Stimulated activated CD4-positive, alpha-beta T cell treated with anti-CD3 and anti-CD28 coated beads, Interleukin-12 subunit alpha, Interleukin-12 subunit beta, amount 100 ng/mL, for 24 hours (primary cell): ENCODE measurements around the gene CDKN2D.
"Not testable (repeated sequence)": the region's sequence is repeated elsewhere in the genome, so short reads cannot be mapped to it uniquely, and the experiment has no call there.

ENCODE experiments used
- DNase-seq, 2 experiments: peaks; one replicate each; pipeline ENCODE4 v3.0.0-alpha.2; 2020; ENCODE audit warnings: low read depth in 2 of 2

The CDKN2D gene

DNA sequence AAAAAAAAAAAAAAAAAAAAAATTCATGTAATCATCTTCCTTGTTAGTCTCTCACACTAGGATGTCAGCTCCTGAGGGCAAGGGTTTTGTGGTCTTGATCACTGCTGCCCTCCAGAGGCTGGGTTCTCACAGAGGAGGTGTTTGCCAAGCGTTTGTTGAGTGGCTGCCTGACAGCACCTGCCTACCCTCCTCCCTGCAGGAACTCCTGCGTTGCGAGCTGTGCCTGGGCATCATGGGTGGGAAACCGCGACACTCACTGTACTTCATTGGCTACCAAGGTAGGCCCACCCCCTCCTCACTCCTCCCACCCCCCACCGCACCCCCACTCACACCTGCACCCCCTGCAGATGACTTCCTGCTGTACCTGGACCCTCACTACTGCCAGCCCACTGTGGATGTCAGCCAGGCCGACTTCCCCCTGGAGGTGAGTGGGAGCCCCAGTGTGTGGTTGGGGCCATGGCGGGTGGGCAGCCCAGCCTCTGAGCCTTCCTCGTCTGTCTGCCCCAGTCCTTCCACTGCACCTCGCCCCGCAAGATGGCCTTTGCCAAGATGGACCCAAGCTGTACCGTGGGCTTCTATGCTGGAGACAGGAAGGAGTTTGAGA is 17.0 kb downstream of the CDKN2D start:
- no peak for DNase-seq

DNA sequence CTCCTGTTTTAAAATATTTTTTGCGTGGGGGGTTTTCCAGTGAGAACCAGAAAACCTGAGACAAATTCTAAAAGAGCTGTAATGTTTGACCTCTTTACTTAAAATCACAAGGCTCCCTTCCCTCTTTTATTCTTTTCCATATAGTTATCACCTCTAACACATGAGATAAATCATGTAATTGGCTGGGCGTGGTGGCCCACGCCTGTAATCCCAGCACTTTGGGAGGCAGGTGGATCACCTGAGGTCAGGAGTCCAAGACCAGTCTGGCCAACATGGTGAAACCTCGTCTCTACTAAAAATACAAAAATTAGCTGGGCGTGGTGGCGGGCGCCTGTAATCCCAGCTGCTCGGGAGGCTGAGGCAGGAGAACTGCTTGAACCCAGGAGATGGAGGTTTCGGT is 17.8 kb downstream of the CDKN2D start:
- not testable (repeated sequence) for DNase-seq

DNA sequence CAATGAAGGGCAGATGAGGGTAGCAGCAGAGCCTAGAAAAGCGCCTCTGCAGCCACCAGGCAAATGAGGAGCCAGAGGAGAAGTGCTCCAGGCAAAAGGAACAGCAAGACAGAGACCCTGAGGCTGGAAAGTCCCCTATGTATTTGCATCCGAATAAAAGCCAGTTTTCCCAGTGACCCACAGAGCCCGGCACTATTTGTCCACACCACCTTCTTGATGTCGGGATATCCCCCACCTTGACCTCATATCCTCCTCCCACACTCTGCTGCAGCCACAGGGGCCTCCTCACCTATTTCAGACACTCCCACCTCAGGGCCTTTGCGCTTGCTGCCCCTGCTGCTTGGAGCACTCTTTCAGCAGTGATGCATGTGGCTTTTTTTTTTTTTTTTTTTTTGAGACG is 18.4 kb downstream of the CDKN2D start:
- no peak for DNase-seq

DNA sequence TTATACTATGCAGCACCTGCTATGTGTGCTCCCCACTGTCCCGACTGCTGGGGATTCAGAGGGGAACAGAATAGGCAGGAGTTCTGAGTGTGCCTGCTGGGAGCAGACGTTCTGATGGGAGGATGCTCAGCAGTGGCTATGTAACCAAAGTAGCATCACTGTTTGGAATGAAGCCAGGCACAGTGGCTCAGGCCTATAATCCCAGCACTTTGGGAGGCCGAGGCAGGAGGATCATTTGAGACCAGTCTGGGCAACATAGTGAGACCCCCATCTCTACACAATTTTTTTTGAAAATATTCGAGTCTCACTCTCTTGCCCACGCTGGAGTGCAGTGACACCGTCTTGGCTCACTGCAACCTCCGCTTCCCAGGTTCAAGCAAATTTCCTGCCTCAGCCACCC is 19.0 kb downstream of the CDKN2D start:
- no peak for DNase-seq

DNA sequence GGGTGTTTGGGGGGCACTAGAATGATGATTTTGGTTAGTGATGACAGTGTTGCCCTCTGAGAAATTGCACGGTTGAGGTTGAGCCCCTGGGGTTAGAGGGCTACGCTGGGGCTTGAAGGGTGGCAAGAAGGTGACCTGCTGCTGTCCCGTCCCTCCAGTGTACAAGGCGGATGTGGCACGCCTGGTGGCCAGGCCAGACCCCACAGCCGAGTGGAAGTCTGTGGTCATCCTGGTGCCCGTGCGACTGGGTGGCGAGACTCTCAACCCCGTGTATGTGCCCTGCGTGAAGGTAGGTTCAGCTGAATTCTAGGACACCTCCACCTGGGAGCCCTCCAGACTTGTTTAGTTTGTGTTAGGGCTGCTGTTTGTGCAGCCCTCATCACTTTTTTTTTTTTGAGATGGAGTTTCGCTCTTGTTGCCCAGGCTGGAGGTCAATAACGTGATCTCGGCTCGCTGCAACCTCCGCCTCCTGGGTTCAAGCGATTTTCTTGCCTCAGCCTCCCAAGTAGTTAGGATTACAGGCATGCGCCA is 20.0 kb downstream of the CDKN2D start:
- no peak for DNase-seq

DNA sequence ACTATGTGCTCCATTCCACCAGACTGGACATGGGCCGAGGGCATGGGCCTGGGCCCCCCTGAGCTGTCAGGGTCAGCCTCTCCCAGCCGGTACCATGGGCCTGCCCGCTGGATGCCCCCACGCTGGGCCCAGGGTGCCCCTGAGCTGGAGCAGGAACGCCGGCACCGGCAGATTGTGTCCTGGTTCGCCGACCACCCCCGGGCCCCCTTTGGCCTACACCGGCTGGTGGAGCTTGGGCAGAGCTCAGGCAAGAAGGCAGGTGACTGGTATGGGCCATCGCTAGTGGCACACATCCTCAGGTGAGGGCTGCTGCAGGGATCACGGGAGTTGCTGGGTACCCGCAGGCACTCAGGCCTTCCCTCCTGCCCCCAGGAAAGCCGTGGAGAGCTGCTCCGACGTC is 22.0 kb downstream of the CDKN2D start:
- DNase-seq = no peak

DNA sequence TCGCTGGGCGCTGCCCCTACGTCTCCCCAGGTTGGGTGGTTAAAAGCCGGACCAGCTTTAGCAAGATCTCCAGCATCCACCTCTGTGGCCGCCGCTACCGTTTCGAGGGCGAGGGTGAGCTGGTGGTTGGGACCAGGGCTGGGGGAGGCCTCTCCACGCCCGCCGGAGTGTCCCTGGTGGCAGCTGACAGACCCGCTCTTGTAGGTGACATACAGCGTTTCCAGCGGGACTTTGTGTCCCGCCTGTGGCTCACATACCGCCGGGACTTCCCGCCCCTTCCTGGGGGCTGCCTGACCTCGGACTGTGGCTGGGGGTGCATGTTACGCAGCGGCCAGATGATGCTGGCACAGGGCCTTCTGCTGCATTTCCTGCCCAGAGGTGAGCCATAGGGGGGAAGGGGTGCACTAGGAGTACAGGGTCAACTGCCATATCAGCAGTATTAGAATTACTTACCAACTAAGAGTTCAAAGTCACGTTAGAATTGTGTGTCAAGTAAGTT is 24.0 kb downstream of the CDKN2D start:
- no peak for DNase-seq

DNA sequence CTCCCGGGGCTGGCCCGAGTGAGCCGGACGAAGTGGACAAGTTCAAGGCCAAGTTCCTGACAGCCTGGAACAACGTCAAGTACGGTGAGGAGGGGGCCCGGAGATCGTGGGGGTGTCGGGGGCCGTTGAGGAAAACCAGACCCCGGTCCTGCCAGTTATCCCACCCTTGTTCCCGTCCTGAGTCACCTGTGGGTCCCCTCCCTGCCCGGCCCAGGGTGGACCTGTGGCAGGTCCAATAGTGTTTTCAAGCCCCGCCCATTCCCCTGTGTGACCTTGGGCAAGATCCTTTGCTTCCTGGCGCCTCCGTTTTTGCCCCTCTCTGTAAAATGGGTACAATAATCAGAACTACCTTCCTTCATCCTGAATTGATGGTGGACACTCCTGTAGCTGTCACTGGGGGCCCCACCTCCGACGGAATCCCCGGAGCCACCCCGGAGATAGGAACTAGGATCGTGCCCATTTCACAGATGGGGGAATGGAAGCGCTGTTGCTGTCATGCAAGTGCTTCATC is 24.5 kb downstream of the CDKN2D start:
- no peak for DNase-seq

DNA sequence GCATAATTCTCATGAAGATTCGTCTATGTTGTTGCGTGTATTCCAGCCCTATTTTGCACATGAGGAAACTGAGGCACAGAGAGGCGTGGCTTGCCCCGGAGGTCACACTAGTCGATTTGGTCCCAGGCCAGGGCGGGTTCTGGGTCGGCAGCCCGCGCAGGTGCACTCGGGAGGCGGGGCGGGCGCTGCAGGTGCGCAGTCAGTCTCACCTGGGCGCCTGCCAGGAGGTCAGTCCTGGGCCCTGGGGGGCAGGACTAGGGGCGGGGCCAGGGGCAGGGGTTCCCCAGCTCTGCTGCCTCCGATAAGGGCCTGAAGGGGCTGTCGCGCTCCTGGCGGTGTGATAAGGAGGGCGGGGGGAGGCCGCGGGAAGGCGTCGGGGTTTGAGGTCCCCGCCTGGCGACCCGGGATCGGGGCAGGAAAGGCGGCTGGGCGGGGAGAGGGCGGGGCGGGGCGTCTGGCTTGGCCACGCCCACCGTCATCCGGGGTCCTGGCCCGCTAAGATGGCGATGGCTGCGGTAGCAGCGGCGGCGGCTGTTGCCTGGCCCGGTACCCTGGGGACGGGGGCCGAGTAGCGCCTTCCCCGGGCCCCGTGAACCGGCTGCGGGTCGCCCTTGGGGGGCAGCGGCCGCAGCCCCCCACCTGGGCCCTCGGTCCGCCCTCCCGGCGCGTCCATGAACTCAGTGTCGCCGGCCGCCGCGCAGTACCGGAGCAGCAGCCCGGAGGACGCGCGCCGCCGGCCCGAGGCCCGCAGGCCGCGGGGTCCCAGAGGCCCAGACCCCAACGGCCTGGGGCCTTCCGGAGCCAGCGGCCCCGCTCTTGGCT is 25.1 kb downstream of the CDKN2D start, which contains the start of gene ATG4D:
ATG4D (plus strand) TSS at position 485 of the 822 bp plus-strand sequence; CDS start at position 672, 187 bp downstream.
- peak; percentile 63 to 72 for DNase-seq

DNA sequence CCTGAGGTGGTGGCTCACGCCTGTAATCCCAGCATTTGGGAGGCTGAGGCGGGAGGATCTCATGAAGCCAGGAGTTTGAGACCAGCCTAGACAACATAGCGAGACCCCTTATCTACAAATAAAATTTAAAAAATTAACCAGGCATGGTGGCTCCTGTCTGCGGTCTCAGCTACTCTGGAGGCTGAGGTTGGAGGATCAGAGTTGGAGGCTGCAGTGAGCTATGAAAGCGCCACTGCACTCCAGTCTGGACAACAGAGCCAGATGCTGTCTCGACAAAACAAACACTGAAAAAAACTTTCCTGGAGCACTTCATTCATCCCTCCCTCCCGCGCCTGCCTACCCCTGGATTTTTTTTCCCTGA is 25.7 kb downstream of the CDKN2D start:
- DNase-seq = no peak

DNA sequence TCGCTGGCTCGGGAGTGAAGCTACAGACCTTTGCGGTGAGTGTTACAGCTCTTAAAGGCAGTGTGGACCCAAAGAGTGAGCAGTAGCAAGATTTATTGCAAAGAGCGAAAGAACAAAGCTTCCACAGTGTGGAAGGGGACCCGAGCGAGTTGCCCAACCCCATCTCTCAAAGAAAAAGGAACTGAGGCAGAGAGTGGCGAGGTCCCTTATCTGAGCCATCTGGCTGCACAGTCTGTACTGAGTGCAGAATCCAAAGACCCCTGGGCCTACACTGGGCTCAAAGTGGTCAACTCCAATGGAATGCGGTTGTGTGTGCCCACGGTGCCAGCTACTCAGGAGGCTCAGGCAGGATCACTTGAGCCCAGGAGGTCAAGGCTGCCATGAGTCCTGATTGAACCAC is 29.8 kb downstream of the CDKN2D start:
- not testable (repeated sequence) for DNase-seq

DNA sequence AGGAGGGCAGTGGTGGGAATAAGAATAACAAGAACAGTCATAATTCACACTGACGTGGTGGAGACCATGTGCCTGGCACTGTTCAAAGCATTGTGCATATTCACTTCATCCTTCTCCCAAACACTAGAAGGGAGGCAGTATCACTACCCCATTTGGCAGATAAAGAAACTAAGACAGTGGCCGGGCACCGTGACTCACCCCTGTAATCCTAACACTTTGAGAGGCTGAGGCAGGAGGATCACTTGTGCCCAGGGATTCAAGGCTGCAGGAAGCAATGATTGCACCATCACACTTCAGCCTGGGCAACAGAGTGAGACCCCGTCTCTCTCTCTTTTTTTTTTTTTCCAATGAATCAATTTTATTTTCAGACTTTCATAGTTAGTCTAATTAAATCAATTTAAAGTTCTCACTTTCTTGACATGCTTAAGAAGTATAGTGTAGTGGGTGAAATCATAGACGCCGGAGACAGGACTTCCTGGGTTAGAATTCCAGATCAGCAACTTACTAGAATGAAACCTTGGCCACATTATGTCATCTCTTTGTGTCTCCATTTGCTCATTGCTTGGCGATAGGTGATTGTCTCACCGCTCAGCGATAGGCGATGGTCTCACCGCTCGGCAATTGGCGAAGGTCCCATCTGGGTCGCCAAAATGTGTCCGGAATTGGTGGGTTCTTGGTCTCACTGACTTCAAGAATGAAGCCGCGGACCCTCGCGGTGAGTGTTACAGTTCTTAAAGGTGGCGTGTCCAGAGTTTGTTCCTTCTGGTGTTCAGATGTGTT is 30.4 kb downstream of the CDKN2D start:
- no peak for DNase-seq

DNA sequence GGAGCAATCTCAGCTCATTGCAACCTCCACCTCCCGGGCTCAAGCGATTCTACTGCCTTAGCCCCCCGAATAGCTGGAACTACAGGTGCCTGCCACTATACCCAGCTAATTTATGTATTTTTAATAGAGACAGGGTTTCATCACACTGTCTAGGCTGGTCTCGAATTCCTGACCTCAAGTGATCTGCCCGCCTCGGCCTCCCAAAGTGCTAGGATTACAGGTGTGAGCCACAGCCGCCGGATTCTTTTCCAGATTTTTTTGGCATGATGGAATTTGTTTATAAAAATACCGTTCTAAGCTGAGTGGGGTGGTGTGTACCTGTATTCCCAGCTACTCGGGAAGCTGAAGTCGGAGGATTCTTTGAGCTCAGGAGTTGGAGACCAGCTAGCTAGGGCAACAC is 31.1 kb downstream of the CDKN2D start:
- no peak for DNase-seq

DNA sequence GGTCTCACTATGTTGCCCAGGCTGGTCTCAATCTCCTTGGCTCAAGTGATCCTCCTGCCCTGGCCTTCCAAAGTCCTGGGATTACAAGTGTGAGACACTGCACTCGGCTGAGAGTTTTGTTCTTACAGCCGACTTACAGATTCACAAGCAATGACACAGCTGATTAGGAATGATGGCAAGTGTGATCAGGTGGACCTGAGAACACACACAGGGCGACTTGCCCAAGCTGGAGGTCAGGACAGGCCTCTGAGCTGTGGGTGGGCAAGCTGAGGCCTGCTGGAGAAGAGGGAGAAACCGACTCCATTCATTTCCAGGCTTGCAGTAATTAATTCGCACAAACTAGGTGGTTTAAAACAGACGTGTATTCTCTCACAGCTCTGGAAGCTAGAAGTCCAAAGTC is 33.2 kb downstream of the CDKN2D start:
- DNase-seq = no peak

DNA sequence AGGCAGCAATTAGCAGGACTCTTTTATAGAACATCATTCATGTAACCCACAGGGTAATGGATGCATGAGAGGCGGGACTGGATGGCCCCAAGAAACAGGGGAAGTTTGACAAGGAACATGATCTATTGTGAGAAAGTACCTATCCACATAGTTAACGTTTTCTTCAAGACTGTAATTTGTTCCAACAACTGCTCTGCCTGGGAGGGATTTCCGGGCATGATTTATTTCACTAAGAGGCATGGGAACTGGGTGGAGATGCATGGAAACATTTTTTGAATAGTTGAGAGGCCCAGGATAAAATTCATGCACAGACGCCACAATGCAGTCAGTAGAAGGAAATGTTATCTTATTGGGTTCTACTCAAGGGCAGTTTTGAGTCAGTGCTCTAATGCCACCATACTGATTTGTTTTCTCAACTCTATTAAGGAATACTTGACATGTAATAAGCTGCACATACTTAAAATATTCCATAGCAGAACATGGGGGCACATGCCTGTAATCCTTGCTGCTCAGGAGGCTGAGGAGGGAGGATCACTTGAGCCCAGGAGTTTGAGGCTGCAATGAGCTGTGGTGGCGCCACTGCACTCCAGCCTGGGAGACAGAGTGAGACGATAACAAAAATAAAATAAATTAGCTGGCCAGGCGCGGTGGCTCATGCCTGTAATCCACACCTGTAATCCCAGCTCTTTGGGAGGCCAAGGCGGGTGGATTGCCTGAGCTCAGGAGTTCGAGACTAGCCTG is 35.0 kb downstream of the CDKN2D start:
- DNase-seq = no peak

DNA sequence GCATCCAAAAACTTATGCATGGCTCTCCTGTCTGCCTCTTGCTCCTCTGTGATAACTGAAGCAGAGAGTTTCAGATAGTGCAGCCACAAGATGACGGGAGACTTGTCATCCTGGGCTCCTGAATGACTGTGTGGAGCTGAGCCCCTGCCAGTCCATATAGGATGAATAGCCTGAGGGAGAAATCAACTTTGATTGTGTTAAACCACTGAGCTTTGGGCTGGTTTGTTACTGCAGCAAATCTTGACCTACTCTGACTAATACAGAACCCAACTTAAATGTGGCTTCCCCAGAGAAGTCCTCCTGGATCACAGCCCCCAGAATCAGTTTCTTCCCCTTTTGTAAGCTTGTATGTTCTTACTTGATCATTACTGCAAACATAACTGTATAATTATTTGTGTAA is 36.3 kb downstream of the CDKN2D start:
- no peak for DNase-seq

DNA sequence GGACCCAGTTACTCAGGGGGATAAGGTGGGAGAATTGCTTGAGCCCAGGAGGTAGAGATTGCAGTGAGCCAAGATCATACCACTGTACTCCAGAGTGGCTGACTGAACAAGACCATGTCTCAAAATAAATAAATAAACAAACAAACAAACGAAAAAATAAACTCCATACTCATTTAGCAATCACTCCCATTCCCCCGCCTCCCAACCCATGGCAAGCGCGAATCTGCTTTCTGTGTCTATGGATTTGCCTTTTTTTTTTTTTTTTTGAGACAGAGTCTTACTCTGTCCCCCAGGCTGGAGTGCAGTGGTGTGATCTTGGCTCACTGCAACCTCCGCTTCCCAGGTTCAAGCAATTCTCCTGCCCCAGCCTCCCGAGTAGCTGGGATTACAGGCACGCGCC is 41.9 kb downstream of the CDKN2D start:
- not testable (repeated sequence) for DNase-seq

DNA sequence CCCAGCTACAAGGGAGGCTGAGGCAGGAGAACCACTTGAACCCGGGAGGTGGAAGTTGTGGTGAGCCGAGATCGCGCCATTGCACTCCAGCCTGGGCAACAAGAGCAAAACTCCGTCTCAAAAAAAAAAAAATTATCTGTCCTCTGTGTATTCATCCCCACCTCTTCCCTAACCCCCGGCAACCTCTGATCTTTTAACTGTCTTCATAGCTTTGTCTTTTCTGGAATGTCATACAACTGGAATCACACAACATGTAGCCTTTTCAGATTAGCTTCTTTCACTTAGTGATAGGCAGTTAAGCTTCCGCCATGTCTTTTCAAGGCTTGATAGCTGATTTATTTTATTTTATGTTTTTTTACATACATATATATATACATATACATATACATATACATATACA is 43.1 kb downstream of the CDKN2D start:
- no peak for DNase-seq

DNA sequence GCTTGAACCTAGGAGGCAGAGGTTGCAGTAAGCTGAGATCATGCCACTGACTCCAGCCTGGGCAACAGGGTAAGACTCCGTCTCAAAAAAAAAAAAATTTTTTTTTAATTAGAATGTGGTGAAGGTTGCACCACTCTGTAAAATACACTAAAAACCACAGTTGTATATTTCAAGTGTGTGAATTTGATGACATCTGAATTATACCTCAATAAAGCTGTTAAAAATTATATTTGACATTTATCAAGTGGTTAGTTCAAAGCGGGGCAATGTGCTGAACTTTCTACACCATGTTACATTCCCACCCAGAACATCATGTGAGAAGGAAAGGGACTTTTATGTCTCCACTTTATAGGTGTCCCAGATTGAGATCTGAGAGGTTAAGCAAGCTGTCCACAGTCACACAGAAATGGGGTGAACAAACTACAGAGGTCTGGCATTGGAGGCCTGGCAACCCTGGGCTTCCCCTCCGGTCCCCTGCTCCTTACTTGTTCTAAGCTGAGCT is 45.6 kb downstream of the CDKN2D start:
- DNase-seq = no peak

DNA sequence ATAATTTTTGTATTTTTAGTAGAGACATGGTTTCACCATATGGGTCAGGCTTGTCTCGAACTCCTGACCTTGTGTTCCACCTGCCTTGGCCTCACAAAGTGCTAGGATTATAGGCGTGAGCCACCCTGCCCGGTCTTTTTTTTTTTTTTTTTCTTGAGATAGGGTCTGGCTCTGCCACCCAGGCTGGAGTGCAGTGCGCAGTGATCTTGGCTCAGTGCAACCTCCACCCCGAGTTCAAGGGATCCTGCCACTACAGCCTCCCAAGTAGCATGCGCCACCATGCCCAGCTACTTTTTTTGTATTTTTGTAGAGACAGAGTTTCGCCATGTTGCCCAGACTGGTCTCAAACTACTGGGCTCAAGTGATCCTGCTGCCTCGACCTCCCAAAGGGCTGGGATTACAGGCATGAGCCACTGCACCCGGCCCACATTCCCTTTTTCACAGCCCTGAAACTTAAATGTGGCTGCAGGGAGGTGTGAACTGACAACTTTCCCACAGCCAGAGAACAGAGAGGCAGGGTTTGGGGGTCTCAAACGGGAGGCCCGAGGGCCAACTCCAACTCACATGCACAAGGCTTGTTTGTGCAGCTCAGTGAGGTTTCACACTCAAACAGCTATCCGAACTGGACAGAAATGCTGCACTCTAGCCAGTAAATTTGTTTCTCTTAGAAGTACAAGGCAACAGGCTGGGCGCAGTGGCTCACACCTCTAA is 47.2 kb downstream of the CDKN2D start:
- DNase-seq = no peak
